ENCODE results near the gene KPNA5.

Gene KPNA5

GRCh38 chr6:116773886-116774285 is 92.9 kb downstream of the KPNA5 start:
- CTCF ChIA-PET = no interaction called here
- POLR2A ChIA-PET = no interaction called here
- DNase-seq (ENCODE audit: extremely low spot score) = no peak
- TF ChIP-seq ZNF384 (IDR thresholded peaks at IDR 0.05) (no peak), LEF1 (IDR thresholded peaks at IDR 0.05; ENCODE audit: borderline replicate concordance) (no peak), PKNOX1 (IDR thresholded peaks at IDR 0.05) (no peak), SP1 (IDR thresholded peaks at IDR 0.05) (no peak), FOXA1 (IDR thresholded peaks at IDR 0.05) (no peak), NFRKB (IDR thresholded peaks at IDR 0.05) (no peak), TARDBP (IDR thresholded peaks at IDR 0.05) (no peak), L3MBTL2 (conservative IDR thresholded peaks at IDR 0.05) (no peak), HDGF (IDR thresholded peaks at IDR 0.05; ENCODE audit: borderline replicate concordance) (no peak), SUZ12 (IDR thresholded peaks at IDR 0.05) (no peak), ARNT (IDR thresholded peaks at IDR 0.05) (no peak), ELF4 (IDR thresholded peaks at IDR 0.05) (no peak)

GRCh38 chr6:116779573-116780164 is 98.7 kb downstream of the KPNA5 start:
- ChIA-PET POLR2A (no interaction called here), CTCF (interaction anchor here (0.5 to 0.7 kb wide), 2 partner anchors 147 to 344 kb away, joined by 3 read pairs; no protein-coding TSS in a partner anchor)
- no peak for TF ChIP-seq NFRKB (IDR thresholded peaks at IDR 0.05)
- no peak for TF ChIP-seq ELF4 (IDR thresholded peaks at IDR 0.05)
- TF ChIP-seq FOXA1 (IDR thresholded peaks at IDR 0.05) = no peak
- TF ChIP-seq CTBP1 (IDR thresholded peaks at IDR 0.05; ENCODE audit: borderline replicate concordance) = no peak
- TF ChIP-seq SUZ12 (IDR thresholded peaks at IDR 0.05) = no peak
- peak; percentile 46 for DNase-seq (ENCODE audit: extremely low spot score)

GRCh38 chr6:116783852-116784251 is 102.8 kb downstream of the KPNA5 start:
- POLR2A ChIA-PET = interaction anchor here (0.6 kb wide), 1 partner anchor 59 kb away, joined by 3 read pairs; no protein-coding TSS in a partner anchor
- no peak for DNase-seq (ENCODE audit: extremely low spot score)
- no peak for TF ChIP-seq HDGF (IDR thresholded peaks at IDR 0.05; ENCODE audit: borderline replicate concordance)
- no peak for TF ChIP-seq SUZ12 (IDR thresholded peaks at IDR 0.05)
- no peak for TF ChIP-seq LEF1 (IDR thresholded peaks at IDR 0.05; ENCODE audit: borderline replicate concordance)
- TF ChIP-seq FOXM1 (IDR thresholded peaks at IDR 0.05; ENCODE audit: borderline replicate concordance) = no peak
- TF ChIP-seq BHLHE40 (IDR thresholded peaks at IDR 0.05; ENCODE audit: borderline replicate concordance) = no peak
- TF ChIP-seq ELF4 (IDR thresholded peaks at IDR 0.05) = no peak
- no peak for TF ChIP-seq CTBP1 (IDR thresholded peaks at IDR 0.05; ENCODE audit: borderline replicate concordance)
- no peak for TF ChIP-seq SP1 (IDR thresholded peaks at IDR 0.05)
- no peak for TF ChIP-seq NFRKB (IDR thresholded peaks at IDR 0.05)
- TF ChIP-seq L3MBTL2 (conservative IDR thresholded peaks at IDR 0.05) = no peak
- TF ChIP-seq ARNT (IDR thresholded peaks at IDR 0.05) = no peak
- no peak for TF ChIP-seq PKNOX1 (IDR thresholded peaks at IDR 0.05)
- no peak for TF ChIP-seq ZNF384 (IDR thresholded peaks at IDR 0.05)
- no peak for TF ChIP-seq FOXA1 (IDR thresholded peaks at IDR 0.05)
- no peak for TF ChIP-seq TARDBP (IDR thresholded peaks at IDR 0.05)
- TF ChIP-seq FOXK2 (IDR thresholded peaks at IDR 0.05) = no peak
- CTCF ChIA-PET = interaction anchor here (1.0 to 1.3 kb wide), 2 partner anchors 13 to 68 kb away, joined by 4 to 5 read pairs; no protein-coding TSS in a partner anchor

All from HEK293T (cell line).